Uterus (tissue), 2 donors: ENCODE measurements around the gene MEPE.

Source experiments
- CTCF ChIP-seq, 4 experiments: fragments of 200-600 bp in 2 of 4; fragments of 450-650 bp in 2 of 4; sonication (generic) in 2 of 4; IDR thresholded peaks; one replicate each; pipeline ENCODE4 v1.5.1; 2016 to 2019; ENCODE audit warnings: antibody characterized with exemption in 4 of 4, mild to moderate bottlenecking in 2 of 4, moderate library complexity in 1 of 4
- POLR2A ChIP-seq, 2 donors: fragments of 450-650 bp; IDR thresholded peaks; one replicate each; pipeline ENCODE4 v1.6.1; 2016; ENCODE audit warnings: antibody characterized with exemption in 2 of 2, mild to moderate bottlenecking in 1 of 2, moderate library complexity in 1 of 2

GRCh38 chr4:87840149-87840548 is 7.4 kb downstream of the MEPE start:
- TF ChIP-seq CTCF (IDR thresholded peaks at IDR 0.05): no peak
- TF ChIP-seq POLR2A (IDR thresholded peaks at IDR 0.05): no peak
